Peyer's patch (tissue), 4 donors: ENCODE results near the gene MAPK10. TPM values are rescaled to one million over a fixed set of nuclear protein-coding genes. Genes with fewer than 3 reads are reported as not detected.

Experiments
- DNase-seq, 3 donors: peaks; one replicate each; pipeline ENCODE4 v3.0.0-alpha.2; 2017 to 2019
- H3K27ac ChIP-seq, 4 donors: fragments of 200-600 bp; sonication (generic); one replicate each; pipeline ENCODE4 v1.5.1; 2016 to 2019
- H3K27me3 ChIP-seq, 2 donors: fragments of 200-600 bp; sonication (generic); one replicate each; pipeline ENCODE4 v1.5.1; 2019
- H3K36me3 ChIP-seq, 3 donors: fragments of 200-600 bp; sonication (generic); one replicate each; pipeline ENCODE4 v1.5.1; 2016 to 2019
- H3K4me1 ChIP-seq, 4 donors: fragments of 200-600 bp; sonication (generic); one replicate each; pipeline ENCODE4 v1.5.1; 2016 to 2019
- H3K4me3 ChIP-seq, 4 donors: fragments of 200-600 bp; sonication (generic); 1 replicate in 3 of 4; 2 replicates in 1 of 4; pipeline ENCODE4 v1.5.1; 2016 to 2019; ENCODE audit warnings: mild to moderate bottlenecking in 1 of 4
- H3K9me3 ChIP-seq, 4 donors: fragments of 200-600 bp; sonication (generic); one replicate each; pipeline ENCODE4 v1.5.1; 2016 to 2019; ENCODE audit warnings: mild to moderate bottlenecking in 1 of 4
- POLR2A ChIP-seq, 2 donors: fragments of 450-650 bp; IDR thresholded peaks; one replicate each; pipeline ENCODE4 v1.5.1; 2017; ENCODE audit warnings: antibody characterized with exemption in 2 of 2, mild to moderate bottlenecking in 2 of 2, moderate library complexity in 2 of 2
- total RNA-seq, 4 donors: library from RNA; depleted of rRNA; stranded (reverse); fragments of >200 nt; gene quantifications; one replicate each; pipeline ENCODE4 v1.1.0, GENCODE V29; 2016
- TF ChIP-seq, protein P1 (sequence below), 6 experiments: fragments of 450-650 bp in 4 of 6; fragments of 200-600 bp in 2 of 6; sonication (generic) in 1 of 6; IDR thresholded peaks; one replicate each; pipeline ENCODE4 v1.5.1; 2017 to 2019; ENCODE audit warnings: antibody characterized with exemption in 6 of 6, mild to moderate bottlenecking in 3 of 6, moderate library complexity in 1 of 6

MAPK10 gene
- total RNA-seq, 4 donors from 2014 or later, result 1.8 to 35.5 (median 7.3) TPM

DNA sequence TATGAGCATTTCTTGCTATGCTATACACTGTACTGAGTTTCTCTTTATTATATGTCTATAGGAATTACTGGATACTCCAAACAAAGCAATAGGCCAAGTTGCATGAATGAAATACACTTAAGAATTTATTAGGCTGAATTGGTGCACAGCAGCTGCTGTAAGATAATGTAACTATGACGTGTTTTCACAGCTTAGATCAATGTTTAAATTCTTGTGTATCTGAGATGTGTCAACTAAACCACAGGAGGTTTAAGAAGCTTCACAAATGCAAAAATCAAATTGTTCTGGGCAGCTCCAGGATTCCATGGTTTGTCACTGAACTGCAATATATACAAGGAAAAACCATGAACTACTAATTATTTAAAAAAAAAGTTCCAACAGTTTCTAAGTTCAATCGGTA, 156.7 kb downstream of the MAPK10 start:
- Histone ChIP-seq H3K4me3 (no peak overlapping the region), H3K9me3 (no peaks in the 10 kb centered on the region), H3K4me1 (no peaks in the 10 kb centered on the region), H3K27me3 (no peaks in the 10 kb centered on the region), H3K36me3 (no peaks in the 10 kb centered on the region), H3K27ac (no peak overlapping the region)
- no peak for TF ChIP-seq POLR2A (IDR thresholded peaks at IDR 0.05)
- TF ChIP-seq, protein P1, sequence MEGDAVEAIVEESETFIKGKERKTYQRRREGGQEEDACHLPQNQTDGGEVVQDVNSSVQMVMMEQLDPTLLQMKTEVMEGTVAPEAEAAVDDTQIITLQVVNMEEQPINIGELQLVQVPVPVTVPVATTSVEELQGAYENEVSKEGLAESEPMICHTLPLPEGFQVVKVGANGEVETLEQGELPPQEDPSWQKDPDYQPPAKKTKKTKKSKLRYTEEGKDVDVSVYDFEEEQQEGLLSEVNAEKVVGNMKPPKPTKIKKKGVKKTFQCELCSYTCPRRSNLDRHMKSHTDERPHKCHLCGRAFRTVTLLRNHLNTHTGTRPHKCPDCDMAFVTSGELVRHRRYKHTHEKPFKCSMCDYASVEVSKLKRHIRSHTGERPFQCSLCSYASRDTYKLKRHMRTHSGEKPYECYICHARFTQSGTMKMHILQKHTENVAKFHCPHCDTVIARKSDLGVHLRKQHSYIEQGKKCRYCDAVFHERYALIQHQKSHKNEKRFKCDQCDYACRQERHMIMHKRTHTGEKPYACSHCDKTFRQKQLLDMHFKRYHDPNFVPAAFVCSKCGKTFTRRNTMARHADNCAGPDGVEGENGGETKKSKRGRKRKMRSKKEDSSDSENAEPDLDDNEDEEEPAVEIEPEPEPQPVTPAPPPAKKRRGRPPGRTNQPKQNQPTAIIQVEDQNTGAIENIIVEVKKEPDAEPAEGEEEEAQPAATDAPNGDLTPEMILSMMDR (IDR thresholded peaks at IDR 0.05), result no peak
- no peak for DNase-seq

DNA sequence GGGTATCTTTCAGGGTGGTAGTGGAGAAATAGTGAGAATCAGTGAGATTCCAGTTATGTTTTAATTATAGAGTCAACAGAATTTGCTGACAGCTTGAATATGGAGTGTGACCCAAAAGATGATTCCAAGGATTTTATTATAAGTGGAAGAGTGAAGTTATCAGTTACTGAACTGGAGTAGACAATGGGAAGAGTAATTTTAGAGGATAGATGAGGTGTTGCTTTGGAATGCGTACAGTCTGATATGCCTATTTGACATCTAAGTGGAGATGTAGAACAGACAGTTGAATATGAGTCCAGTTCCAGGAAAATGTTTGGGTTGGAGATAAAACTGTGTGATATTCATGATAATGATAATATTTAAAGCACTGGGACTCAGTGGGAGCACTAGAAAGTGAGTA, 174.2 kb downstream of the MAPK10 start:
- Histone ChIP-seq H3K27me3 (no peaks in the 10 kb centered on the region), H3K4me1 (no peaks in the 10 kb centered on the region), H3K27ac (no peak overlapping the region), H3K4me3 (no peak overlapping the region), H3K36me3 (no peaks in the 10 kb centered on the region), H3K9me3 (no peaks in the 10 kb centered on the region)
- no peak for DNase-seq
- TF ChIP-seq POLR2A (IDR thresholded peaks at IDR 0.05), result no peak
- TF ChIP-seq, protein P1 (IDR thresholded peaks at IDR 0.05), result no peak

DNA sequence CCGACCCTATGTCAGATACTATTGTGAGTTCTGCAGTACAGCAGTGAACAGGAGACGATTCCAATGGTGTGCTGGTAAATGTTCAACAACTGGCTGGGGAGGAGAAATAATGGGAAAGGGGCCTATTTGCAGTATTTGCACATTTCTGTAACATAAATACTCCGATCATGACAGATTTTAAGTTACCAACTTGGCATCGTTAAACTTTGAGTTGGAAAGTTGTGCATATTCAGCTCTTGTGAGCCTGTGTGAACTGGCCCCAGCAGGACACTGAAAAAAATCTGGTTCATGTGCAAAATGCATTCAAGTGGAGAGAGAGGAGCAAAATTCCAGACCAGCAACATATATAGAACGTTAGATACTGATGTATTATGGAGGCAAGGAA, 175.0 kb downstream of the MAPK10 start:
- TF ChIP-seq, protein P1 (IDR thresholded peaks at IDR 0.05), result no peak
- TF ChIP-seq POLR2A (IDR thresholded peaks at IDR 0.05), result no peak
- Histone ChIP-seq H3K4me1 (no peaks in the 10 kb centered on the region), H3K27ac (no peak overlapping the region), H3K4me3 (no peak overlapping the region), H3K27me3 (no peaks in the 10 kb centered on the region), H3K36me3 (no peaks in the 10 kb centered on the region), H3K9me3 (no peaks in the 10 kb centered on the region)
- no peak for DNase-seq

- H3K36me3 ChIP-seq, result no peaks in the 10 kb centered on the region
- no peaks in the 10 kb centered on the region for H3K27me3 ChIP-seq
- H3K27ac ChIP-seq, result no peak overlapping the region
- no peaks in the 10 kb centered on the region for H3K9me3 ChIP-seq
- H3K4me3 ChIP-seq, result no peak overlapping the region
- no peaks in the 10 kb centered on the region for H3K4me1 ChIP-seq
- no peak for TF ChIP-seq POLR2A (IDR thresholded peaks at IDR 0.05)
- TF ChIP-seq, protein P1 (IDR thresholded peaks at IDR 0.05), result no peak
- no peak for DNase-seq
Measured at GRCh38 chr4:86184216-86184900, 175.5 kb downstream of the MAPK10 start.

DNA sequence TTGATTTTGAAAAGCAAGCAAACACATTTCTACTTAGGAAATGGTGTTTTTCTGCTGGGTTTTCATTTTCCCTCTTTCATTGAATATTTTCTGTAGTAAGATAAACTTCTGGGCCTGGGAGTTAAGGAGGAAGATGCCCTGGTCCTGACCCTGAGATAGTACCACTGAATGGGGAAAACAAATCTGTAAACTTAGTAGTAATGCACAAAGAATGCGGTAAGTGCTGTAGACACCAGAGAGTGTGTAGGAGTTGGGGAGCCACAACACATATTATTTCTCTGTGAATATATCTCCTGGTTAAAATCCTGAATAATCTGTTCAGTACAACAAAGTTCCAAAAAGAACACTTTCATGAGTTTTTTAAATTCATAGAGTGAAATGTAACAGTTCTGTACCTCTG, 178.3 kb downstream of the MAPK10 start:
- H3K4me1 ChIP-seq, result no peaks in the 10 kb centered on the region
- DNase-seq, result no peak
- no peaks in the 10 kb centered on the region for H3K9me3 ChIP-seq
- H3K27ac ChIP-seq, result no peak overlapping the region
- no peaks in the 10 kb centered on the region for H3K36me3 ChIP-seq
- TF ChIP-seq POLR2A (IDR thresholded peaks at IDR 0.05), result no peak
- TF ChIP-seq, protein P1 (IDR thresholded peaks at IDR 0.05), result no peak
- H3K4me3 ChIP-seq, result no peak overlapping the region
- no peaks in the 10 kb centered on the region for H3K27me3 ChIP-seq

DNA sequence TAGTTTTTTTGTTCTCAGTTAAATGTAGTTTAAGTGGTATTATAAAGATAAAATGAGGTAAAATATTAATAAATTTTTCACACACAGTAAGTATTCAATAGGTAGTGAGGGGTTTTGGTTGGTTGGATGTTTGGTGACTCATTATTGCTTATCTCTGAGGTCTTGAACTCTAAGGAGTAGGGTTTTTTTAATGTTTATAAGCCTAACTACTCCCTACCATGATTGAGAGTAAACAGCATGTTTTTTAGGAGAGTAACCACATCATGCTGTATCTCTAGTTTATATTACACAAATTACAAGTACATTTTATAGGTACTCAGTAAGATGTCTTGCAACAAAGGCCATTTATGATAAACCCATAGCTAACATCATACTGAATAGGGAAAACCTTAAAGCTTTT, 181.6 kb downstream of the MAPK10 start:
- no peaks in the 10 kb centered on the region for H3K9me3 ChIP-seq
- H3K4me1 ChIP-seq, result no peaks in the 10 kb centered on the region
- H3K27ac ChIP-seq, result no peak overlapping the region
- no peak for TF ChIP-seq POLR2A (IDR thresholded peaks at IDR 0.05)
- TF ChIP-seq, protein P1 (IDR thresholded peaks at IDR 0.05), result no peak
- no peaks in the 10 kb centered on the region for H3K27me3 ChIP-seq
- no peaks in the 10 kb centered on the region for H3K36me3 ChIP-seq
- DNase-seq, result no peak
- H3K4me3 ChIP-seq, result no peak overlapping the region
